GM19043 (cell line): ENCODE measurements around the gene C16orf54.
"Not testable (repeated sequence)": the region's sequence is repeated elsewhere in the genome, so short reads cannot be mapped to it uniquely, and the experiment has no call there.

Source experiments
- ATAC-seq: cut with Tn5 transposase; IDR thresholded peaks from one replicate; pipeline ENCODE4 v1.9.1; 2021; ENCODE audit warnings: low read depth; ENCODE audit not compliant: unreplicated experiment

Gene C16orf54

DNA sequence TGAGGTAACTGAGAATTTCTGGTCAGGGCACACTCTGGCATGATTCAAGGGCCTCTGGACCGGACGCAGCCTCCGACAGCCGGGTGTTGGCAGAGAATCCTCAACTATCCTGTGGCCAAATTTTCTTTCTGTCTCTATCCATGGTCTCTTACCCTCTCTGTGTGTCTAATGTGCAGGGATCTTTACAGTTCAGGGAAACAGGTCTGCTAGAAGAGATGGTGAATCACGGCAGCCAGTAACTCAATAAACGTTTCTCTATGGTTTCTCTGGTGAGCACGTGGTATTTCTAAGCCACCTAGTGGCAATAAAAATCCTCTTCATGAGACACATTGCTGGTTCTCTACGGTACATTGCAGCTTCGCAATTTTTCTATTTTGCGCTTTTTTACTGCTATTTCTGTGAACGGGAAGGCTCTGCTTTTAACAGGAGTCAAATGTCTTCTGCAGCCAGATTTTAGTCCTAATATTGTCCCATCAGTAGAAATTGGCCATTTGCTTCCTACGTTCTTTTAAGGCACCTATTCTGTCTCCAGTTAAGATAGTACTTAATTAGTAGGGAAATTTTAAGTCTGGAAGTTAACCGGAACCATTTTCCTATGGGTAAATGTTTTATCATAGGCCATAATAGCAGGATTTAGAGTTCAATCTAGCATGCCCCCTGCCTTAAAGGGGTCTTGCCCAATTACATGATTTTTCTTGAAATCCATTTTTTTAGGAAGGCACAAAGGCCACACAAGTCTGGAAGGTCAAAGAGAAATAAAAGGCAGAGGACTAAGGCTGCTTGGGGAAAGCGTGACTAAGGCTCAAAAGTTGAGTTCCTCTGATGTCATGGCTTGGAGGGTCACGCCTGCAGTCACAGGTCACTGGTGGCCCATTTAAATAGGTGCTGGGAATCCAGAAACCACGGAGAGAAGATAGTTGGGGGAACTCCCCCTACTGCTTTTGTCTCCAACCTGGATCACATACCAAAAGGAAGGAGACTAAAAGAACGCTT is 35.3 kb downstream of the C16orf54 start:
- no peak for ATAC-seq

GRCh38 chr16:29709657-29710056 is 36.1 kb downstream of the C16orf54 start:
- ATAC-seq, result not testable (repeated sequence)

DNA sequence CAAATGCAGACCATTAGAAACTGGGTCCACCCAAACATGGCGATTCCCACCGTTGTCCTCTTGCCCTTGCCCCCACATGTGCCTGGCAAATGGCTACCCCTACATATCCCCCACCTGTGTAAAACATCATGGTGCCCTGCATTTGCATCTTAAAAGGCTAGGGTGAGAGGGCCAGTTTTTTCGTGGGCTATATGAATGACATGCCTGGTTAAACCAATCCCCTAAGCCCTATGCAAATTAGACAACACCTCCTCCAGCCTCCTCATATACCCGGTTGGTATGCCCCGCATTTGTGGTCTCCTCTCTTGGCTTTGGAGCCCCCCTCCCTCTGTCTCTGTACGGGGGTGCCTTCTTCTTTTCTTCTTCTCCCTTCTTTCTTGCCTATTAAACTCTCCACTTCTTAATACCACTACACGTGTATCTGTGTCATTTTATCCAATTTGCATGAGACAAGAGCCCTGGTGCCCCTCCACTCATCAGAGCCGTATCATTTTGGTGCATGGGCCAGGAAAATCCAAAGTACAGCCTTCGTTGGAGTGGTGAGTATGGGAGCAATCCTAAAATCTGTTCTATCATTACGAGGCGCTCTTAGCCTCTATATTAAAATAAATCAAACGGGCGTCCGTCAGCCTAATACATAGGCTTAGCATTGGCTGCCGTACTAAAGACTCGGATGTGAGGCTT is 36.7 kb downstream of the C16orf54 start:
- no peak for ATAC-seq

GRCh38 chr16:29707160-29707559 is 38.6 kb downstream of the C16orf54 start:
- not testable (repeated sequence) for ATAC-seq

- ATAC-seq, result no peak
These were observed 40.8 kb downstream of the C16orf54 start for GRCh38 chr16:29705030-29705429.

GRCh38 chr16:29702269-29702668 is 43.5 kb downstream of the C16orf54 start:
- ATAC-seq, result peak; percentile 32

GRCh38 chr16:29701214-29701555 is 44.6 kb downstream of the C16orf54 start:
- no peak for ATAC-seq

- ATAC-seq, result no peak
These were observed 45.4 kb downstream of the C16orf54 start for GRCh38 chr16:29700253-29700987.

DNA sequence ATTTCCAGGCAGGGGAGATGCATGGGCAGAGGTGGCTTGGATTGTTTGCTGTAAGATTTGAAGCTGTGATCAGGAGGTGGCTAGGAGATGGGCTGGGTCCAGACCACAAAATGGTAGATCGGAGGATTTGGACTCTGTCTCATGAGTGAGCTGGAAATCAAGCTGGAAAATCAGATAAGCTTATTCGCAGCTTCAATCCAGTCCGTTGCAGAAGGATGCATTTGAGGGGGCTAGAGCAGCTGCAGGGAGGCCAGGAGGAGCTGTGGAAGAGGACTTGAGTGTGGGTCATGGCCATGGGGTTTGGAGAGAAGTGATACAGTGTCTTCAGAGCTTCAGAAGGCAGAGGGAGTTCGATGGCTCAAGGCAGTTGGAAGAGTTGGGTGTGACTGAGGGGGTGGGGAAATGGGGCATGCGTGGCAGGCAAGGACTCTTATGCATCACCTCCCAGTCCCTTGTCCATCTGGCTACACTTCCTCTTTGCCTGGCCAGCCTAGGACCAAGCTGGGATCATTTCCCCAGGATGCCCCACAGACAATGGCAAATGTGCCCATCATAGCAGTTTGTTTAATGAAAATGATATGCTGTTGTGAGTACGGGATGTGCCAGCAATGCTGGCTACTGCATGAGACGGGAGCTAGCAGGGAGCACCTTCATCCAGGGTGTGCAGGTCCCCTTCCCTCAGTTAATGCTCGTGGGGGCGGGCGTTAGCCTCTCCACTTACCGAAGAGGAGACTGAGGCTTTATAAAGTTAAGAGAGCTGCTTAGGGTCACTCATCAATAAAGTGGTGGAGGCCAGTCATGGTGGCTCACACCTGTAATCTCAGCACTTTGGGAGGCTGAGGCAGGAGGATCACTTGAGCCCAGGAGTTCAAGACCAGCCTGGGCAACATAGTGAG is 46.2 kb downstream of the C16orf54 start:
- ATAC-seq, result no peak

DNA sequence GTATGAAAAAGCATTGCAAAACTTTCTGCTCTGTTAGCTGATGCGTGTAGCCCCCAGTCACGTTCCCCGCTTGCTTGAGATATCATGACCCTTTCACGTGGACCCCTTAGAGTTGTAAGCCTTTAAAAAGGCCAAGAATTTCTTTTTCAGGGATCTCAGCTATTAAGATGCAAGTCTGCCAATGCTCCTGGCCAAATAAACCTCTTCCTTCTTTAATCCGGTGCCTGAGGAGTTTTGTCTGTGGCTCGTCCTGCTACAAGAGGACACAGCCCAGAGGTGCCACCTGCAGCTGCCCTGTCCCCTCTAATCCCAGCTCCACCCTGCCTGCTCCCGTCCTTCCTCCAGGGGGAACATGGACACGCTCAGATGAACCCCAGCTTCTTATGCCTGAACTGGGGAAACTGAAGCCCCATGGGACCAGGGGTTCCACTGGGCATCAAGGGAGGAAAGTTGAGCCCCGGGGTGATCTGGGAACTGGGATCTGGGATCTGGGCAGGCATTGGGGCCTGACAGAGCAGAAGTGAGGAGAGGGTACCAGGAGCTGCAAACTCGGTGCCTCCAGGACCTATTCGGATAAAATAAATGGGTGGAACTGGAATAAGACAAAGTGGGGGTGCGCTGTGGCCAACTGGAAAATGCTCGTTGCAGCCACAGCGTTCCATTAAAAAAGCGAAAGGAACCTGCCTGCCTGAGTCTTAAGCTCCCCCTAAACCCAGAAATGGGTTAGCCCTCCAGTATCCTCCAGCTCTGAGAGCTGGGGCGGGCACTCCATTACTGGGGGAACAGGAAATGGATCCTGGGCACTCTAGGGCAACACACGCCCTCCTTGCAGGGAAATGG is 47.1 kb downstream of the C16orf54 start:
- no peak for ATAC-seq

DNA sequence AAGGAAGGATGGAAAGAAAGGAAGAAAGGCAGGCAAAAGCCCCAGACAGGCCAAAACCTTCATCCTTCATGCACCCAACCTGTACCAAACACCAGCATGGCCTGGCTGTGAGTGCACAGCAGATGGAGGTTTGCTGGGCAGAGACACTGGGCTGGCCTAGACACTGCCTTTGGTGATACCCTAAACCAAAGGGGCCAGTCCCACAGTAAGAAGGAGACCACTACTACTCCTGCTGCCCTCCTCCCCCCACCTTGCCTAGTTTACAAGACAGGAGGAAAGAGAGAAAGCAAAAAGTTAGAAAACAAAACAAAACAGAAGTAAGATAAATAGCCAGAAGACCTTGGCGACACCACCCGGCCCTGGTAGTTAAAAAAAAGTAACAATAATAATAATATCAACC is 47.7 kb downstream of the C16orf54 start:
- ATAC-seq, result no peak

DNA sequence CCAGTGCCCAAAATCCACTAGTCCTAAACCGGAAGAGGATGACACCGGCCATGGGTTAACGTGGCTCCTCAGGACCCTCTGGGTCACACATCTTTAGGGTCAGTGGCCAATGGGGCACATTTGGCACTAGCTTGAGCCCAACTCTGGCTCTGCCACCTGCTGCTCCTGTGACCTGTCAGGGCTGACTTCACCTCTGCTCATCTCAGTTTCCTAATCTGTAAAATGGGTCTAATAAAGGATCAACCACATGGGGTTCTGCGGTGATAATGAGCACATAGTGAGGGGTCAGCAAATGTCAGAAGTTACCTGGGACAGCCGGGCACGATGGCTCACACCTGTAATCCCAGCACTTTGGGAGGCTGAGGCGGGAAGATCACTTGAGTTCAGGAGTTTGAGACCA is 48.4 kb downstream of the C16orf54 start:
- no peak for ATAC-seq

- no peak for ATAC-seq
These were observed 48.9 kb downstream of the C16orf54 start for GRCh38 chr16:29696881-29697331.

DNA sequence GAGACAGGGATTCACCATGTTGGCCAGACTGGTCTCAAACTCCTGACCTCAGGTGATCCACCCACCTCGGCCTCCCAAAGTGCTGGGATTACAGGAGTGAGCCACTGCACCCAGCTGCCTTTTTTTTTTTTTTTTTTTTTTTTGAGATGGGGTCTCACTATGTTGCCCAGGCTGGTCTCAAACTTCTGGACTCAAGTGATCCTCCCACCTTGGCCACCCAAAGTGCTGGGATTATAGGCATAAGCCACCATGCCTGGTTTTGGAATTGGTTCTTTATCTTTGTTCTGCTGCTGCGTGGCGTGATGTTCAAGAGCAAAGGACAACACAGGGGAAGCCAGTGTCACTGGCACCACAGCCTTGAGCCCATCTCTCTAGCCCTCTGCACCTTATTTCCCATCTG is 50.1 kb downstream of the C16orf54 start:
- ATAC-seq, result not testable (repeated sequence)

DNA sequence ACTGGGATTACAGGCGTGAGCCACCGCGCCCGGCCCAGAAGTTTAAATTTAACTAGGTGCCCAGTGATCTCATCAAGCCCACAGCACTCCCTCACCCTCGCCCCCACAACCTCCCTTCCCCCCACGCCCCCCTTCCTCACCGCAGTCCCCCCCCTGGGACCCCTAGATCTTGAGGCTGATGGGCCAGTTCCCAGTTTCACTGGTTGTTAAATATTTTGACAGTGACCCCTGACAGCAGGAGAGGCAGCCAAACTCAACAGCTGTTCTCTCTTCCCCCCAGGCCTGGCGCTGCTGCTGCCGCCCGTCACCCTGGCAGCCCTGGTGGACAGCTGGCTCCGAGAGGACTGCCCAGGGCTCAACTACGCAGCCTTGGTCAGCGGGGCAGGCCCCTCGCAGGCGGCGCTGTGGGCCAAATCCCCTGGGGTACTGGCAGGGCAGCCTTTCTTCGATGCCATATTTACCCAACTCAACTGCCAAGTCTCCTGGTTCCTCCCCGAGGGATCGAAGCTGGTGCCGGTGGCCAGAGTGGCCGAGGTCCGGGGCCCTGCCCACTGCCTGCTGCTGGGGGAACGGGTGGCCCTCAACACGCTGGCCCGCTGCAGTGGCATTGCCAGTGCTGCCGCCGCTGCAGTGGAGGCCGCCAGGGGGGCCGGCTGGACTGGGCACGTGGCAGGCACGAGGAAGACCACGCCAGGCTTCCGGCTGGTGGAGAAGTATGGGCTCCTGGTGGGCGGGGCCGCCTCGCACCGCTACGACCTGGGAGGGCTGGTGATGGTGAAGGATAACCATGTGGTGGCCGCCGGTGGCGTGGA is 51.2 kb downstream of the C16orf54 start:
- no peak for ATAC-seq

DNA sequence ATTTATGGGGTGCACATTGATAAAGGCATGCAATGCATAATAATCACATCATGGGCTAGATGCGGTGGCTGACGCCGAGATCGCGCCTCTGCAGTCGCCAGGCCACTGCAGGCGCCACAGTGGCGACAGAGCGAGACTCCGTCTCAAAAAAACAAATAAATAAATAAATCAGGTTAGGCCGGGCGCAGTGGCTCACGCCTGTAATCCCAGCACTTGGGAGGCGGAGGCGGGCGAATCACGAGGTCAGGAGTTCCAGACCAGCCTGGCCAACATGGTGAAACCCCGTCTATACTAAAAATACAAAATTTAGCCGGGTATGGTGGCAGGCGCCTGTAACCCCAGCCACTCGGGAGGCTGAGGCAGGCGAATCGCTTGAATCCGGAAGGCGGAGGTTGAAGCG is 53.2 kb downstream of the C16orf54 start:
- not testable (repeated sequence) for ATAC-seq
